COLO829 (cell line): ENCODE measurements around the gene C4A.
"Not testable (repeated sequence)": the region's sequence is repeated elsewhere in the genome, so short reads cannot be mapped to it uniquely, and the experiment has no call there.

Experiments used
- DNase-seq: peaks from one replicate; pipeline ENCODE4 v3.0.0; 2012; ENCODE audit warnings: low spot score

C4A gene

DNA sequence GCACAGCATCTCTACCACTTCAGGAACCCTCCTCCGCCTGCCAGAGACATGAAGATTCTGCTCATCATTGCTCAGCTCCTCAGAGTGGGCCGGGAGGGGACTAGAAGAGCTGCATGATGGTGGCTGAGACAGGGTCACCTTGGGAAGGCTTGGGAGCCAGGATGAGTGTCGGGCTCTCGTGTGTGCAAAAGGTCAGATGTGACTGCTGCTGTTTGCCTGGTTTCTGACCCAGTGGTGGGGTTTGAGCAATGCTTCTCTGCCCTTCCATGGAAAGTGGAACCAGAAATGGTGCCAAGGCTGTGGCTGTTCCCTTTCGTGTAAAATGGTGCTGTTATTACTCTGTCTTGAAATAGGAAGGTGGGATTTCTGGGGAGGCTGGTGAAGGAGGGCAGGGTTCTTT lies 859 bp upstream of the C4A start:
- DNase-seq: not testable (repeated sequence)

DNA sequence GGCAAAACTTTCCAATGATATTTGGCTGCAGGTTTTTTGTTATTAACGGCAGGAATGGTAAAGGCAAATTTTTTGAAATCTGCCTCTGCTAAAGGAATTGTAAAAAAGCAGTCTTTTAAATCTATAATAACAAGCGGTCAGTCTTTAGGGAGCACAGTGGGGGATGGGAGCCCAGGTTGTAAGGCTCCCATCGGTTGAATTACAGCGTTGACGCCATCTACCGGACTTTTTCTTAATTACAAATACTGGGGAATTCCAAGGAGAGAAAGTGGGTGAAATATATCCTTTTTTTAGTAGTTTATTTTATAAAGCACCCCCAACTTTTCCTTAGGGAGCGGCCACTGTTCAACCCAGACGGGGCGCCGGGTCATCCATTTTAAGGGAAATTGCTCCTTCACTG lies 7.5 kb downstream of the C4A start:
- not testable (repeated sequence) for DNase-seq

DNA sequence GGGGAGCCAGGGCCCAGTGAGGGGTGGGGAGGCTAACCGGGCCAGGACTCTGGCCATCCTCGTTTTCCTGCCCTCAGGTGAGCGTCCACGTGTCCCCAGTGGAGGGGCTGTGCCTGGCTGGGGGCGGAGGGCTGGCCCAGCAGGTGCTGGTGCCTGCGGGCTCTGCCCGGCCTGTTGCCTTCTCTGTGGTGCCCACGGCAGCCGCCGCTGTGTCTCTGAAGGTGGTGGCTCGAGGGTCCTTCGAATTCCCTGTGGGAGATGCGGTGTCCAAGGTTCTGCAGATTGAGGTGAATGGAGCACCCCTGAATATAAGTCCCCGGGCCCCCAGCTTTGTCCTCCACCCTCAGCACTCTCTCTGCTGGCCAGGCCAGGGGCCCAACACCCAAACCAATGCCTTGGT lies 12.6 kb downstream of the C4A start:
- not testable (repeated sequence) for DNase-seq

DNA sequence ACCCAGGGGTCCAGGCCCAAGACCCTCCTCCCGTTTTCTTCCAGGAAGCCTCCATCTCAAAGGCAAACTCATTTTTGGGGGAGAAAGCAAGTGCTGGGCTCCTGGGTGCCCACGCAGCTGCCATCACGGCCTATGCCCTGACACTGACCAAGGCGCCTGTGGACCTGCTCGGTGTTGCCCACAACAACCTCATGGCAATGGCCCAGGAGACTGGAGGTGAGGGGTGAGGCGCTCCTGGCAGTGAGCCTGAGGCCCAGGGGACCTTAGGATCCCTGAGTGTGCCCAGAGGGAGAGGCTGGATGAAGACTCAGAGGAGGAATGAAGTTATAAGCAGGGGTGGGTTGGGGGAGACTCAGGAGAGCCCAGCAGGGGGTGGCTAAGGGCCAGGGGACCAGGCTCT lies 14.5 kb downstream of the C4A start:
- not testable (repeated sequence) for DNase-seq

DNA sequence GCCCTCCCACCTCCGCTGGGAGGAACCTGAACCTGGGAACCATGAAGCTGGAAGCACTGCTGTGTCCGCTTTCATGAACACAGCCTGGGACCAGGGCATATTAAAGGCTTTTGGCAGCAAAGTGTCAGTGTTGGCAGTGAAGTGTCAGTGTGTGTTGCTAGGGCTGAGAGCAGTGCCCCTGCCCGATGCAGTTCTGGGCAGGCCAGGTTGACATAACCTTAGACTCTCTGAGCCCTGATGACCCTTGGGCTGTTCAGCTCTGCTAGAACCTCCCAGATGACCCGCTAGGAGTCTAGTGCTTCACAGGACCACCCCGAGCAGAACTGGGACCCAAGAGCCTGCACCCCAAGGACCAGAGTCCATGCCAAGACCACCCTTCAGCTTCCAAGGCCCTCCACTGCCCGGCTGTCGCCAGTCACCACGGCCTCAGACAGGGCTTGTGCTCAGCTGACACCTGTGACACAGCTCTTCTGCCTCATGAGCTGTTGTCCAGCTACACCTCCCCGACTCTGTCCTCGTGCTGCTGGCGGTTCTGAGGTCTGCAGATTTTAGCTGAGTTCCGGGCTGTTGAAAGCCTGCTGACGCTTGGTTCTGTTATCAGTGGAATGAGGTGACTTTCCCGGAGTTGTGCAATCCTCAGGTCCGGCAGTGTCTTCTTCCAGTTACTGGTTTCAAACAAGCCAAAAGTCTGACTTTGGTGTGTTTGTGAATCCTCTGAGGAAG lies 20.9 kb downstream of the C4A start:
- DNase-seq: not testable (repeated sequence)

DNA sequence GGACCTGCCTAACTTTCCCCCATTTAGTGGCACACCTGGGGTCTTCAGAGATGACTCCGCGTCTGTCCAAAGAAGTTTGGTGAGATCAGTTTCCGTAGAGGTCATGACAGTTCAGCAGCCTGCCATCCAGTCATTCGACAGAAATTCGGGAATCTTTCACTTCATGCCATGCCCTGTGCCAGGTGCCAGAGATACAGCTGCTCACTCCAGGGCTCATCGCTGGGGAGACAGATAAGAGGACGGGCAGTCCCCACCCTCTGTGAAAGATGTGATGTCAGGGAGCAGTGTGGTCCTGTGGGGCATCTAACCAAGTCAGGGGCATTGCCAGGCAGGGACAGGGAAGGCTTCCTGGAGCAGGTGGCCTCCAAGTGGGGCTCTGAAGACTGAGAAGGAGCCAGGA lies 21.4 kb downstream of the C4A start:
- not testable (repeated sequence) for DNase-seq

DNA sequence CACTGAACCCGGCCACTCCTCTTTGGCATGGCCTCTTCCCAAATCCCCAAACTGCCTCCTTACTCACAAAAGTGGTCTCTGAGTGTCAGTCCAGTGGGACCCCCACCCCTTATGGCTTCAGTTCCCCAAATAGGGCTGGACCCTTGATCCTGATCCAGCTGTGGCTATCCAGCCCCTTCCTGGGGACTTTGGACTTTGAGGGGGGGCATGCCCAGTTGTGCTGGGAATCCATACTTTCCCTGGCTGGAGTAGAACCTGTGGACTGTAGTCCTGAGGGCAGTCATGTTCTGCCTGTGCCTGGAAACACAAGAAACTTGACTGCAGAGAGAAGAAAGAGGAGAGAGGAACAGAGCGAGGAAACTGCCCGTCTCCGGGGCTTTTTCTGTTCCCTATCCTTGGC lies 22.5 kb downstream of the C4A start:
- not testable (repeated sequence) for DNase-seq

DNA sequence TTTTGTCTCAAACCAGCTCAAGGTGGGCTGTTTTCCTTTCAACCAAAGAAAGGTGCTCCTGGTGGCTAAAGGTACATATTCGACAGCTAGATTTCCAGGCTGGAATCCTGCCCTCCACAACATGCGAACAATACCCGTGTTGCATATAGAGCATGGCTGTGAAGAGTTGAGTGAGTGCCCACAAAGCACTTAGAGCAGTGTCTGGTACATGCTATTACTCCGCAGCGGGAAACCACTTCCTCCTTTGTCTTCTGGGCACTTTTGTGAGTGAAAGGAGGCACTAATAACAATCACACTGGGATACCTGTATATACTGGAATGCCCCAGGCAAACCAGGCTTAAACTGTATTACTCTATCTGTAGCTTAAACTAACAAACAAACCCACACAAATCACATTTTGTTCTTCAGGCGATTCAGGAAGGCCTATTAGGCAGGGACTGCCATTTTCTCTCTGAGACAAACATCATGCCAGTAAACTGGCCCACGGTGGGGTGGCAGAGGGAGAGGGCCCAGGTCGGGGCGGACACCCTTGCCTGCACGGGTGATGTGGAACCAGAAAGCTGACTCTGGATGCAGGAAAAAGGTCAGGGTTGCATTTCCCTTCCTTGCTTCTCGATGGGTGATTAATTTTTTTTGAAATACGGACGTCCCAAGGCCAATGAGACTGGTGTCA lies 23.1 kb downstream of the C4A start:
- not testable (repeated sequence) for DNase-seq

DNA sequence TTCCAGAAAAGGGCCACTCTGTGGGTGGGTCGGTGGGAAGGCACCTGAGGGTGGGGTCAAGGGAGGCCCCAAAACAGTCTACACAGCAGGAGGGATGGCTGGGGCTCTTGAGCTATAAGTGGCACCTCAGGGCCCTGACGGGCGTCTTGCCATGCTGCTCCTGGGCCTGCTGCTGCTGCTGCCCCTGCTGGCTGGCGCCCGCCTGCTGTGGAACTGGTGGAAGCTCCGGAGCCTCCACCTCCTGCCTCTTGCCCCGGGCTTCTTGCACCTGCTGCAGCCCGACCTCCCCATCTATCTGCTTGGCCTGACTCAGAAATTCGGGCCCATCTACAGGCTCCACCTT lies 23.7 kb downstream of the C4A start:
- DNase-seq: not testable (repeated sequence)

DNA sequence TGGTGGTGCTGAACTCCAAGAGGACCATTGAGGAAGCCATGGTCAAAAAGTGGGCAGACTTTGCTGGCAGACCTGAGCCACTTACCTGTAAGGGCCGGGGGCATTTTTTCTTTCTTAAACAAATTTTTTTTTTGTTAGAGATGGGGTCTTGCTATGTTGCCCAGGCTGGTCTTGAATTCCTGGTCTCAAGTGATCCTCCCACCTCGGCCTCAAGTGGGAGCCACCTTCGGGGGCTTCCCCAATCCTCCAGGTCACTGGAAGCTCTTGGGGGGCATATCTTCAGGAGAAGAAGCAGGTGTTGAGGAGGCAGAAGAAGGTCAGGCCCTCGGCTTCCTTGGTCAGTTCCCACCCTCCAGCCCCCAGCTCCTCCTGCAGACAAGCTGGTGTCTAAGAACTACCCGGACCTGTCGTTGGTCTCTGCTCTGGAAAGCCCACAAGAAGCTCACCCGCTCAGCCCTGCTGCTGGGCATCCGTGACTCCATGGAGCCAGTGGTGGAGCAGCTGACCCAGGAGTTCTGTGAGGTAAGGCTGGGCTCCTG lies 24.2 kb downstream of the C4A start:
- not testable (repeated sequence) for DNase-seq

DNA sequence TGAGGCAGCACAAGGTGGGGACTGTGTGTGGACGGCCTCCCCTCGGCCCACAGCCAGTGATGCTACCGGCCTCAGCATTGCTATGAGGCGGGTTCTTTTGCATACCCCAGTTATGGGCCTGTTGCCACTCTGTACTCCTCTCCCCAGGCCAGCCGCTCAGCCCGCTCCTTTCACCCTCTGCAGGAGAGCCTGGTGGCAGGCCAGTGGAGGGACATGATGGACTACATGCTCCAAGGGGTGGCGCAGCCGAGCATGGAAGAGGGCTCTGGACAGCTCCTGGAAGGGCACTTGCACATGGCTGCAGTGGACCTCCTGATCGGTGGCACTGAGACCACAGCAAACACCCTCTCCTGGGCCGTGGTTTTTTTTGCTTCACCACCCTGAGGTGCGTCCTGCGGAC lies 25.2 kb downstream of the C4A start:
- DNase-seq: not testable (repeated sequence)

DNA sequence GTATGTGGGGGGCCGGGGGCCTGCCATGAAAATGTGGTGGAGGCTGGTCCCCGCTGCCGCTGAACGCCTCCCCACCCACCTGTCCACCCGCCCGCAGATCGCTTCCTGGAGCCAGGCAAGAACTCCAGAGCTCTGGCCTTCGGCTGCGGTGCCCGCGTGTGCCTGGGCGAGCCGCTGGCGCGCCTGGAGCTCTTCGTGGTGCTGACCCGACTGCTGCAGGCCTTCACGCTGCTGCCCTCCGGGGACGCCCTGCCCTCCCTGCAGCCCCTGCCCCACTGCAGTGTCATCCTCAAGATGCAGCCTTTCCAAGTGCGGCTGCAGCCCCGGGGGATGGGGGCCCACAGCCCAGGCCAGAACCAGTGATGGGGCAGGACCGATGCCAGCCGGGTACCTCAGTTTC lies 26.2 kb downstream of the C4A start:
- not testable (repeated sequence) for DNase-seq

DNA sequence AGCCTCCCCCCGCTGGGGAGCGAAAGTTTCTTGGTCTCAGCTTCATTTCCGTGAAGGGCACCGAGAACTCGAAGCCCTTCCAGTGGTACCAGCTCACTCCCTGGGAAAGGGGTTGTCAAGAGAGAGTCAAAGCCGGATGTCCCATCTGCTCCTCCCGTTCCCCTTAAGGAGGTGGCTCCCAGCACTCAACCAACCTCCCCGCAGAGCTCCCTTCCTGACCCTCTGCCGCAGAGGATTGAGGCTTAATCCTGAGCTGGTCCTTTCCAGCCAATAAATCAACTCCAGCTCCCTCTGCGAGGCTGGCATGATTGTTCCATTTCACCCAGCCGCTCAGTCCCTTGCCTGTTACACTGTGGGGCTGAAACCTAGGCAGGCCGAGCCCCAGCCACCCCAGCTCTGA lies 26.8 kb downstream of the C4A start:
- not testable (repeated sequence) for DNase-seq

DNA sequence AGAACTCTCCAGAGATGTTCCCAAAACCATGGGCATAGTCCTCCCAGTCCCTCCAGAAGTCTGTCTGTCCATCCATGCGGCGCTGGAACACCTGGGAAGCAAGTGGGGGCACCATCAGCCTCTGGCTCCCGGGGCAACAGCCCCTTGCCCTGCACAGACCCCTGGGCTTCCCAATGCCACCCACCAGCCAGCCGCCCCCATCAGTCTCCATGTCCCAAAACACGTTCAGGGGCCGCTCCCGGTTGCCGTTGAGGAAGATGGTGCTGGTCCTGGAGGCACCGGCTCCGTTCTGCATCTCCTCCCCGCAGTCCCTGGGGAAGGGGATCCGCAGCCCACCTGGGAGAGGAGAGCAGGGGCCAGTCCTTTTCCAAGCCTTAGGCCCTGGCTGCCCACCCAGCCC lies 27.7 kb downstream of the C4A start:
- DNase-seq: not testable (repeated sequence)

DNA sequence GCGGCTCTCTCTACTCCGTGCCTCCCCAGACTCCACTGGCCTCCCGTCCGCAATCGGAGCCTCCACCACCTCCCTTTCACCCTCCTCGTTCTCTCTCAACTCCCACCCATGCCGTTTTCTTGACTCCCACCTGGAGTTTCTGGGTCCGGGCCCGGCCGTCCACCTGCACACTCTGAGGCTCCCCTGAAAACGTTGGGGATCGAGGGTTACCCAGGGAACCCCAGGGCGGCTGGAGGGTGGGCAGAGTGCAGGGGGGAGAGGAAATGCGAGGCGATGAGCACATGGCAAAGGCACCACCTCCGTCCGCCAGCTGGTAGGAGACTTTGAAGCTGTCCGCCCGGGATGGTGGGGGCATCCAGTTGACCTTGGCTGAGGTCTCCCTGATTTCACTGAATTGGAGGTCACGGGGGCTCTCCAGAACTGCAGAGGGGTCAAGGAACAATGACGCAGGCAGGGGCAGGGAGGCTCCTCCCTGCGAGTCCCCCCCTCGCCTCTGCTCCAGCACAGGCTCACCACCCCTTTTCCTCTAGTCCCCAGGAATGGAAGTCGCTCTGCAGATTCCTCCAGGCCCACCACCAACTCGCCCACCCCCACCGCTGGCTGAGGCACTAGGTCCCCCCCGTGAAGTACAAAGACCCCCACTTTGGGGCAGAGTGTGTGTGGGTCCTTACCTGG lies 29.1 kb downstream of the C4A start:
- DNase-seq: not testable (repeated sequence)

DNA sequence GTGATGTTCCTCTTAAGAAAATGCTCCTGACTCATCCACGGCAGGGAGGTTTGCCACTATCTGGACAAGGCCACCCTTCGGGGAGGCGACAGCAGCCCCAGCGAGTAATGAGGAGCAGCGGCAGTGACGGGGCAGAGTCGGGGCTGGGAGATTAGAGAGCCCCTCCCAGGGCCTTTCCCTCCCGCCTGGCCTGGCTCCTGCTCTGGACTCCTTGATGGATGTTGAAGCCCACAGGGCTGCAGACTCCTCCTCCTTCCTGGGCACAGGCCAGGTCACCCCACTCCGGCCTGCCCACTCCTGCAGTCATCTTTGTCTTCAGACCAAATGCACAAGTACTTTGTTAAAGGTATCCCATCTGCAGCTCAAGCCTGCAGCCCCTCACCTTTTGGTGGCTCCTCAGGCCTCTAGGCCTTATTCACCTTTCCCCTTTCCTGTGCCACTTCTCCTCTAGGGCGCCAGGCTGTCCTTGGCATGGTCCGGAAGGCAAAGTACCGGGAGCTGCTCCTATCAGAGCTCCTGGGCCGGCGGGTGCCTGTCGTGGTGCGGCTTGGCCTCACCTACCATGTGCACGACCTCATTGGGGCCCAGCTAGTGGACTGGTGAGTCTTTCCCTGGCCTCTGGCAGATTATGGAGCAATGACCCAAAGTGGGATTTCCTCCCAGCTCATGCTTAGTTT lies 31.2 kb downstream of the C4A start:
- not testable (repeated sequence) for DNase-seq

DNA sequence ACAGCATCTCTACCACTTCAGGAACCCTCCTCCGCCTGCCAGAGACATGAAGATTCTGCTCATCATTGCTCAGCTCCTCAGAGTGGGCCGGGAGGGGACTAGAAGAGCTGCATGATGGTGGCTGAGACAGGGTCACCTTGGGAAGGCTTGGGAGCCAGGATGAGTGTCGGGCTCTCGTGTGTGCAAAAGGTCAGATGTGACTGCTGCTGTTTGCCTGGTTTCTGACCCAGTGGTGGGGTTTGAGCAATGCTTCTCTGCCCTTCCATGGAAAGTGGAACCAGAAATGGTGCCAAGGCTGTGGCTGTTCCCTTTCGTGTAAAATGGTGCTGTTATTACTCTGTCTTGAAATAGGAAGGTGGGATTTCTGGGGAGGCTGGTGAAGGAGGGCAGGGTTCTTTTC lies 31.9 kb downstream of the C4A start:
- not testable (repeated sequence) for DNase-seq

DNA sequence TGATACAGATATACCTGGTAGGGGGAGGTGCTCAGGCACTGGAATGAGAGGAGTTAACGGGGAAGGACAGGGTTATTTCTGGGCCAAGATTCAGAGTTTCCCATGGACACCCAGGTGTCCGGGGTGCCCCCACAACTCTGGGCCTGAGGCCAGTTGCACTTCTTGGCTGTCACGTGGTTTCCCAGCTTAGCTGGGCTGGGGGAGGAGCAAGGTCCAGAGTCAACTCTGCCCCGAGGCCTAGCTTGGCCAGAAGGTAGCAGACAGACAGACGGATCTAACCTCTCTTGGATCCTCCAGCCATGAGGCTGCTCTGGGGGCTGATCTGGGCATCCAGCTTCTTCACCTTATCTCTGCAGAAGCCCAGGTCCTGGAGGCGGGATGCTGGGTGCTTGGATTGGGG lies 32.7 kb downstream of the C4A start, which contains the start of gene C4B:
Gene C4B (plus strand): TSS at position 249 of the 400 bp plus-strand sequence. CDS start 51 bp downstream, at position 300.
- DNase-seq: not testable (repeated sequence)

DNA sequence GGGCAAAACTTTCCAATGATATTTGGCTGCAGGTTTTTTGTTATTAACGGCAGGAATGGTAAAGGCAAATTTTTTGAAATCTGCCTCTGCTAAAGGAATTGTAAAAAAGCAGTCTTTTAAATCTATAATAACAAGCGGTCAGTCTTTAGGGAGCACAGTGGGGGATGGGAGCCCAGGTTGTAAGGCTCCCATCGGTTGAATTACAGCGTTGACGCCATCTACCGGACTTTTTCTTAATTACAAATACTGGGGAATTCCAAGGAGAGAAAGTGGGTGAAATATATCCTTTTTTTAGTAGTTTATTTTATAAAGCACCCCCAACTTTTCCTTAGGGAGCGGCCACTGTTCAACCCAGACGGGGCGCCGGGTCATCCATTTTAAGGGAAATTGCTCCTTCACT lies 40.2 kb downstream of the C4A start:
- DNase-seq: not testable (repeated sequence)

DNA sequence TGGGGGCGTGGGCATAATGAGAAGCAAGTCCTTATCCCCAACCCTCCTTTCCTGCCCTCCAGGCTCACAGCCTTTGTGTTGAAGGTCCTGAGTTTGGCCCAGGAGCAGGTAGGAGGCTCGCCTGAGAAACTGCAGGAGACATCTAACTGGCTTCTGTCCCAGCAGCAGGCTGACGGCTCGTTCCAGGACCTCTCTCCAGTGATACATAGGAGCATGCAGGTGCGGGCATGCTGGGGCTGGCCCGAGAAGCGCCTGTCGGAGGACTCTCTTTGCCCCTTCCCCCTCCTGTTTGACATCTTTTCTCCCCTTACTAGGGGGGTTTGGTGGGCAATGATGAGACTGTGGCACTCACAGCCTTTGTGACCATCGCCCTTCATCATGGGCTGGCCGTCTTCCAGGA lies 46.8 kb downstream of the C4A start:
- DNase-seq: not testable (repeated sequence)

DNA sequence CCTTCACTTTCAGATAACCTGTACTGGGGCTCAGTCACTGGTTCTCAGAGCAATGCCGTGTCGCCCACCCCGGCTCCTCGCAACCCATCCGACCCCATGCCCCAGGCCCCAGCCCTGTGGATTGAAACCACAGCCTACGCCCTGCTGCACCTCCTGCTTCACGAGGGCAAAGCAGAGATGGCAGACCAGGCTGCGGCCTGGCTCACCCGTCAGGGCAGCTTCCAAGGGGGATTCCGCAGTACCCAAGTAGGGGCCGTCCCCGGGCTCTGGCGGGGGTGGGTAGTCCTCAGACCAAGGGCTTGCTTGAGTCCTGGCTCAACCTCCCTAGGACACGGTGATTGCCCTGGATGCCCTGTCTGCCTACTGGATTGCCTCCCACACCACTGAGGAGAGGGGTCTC lies 47.7 kb downstream of the C4A start:
- DNase-seq: not testable (repeated sequence)
